Muscle layer of duodenum (tissue), 2 donors: ENCODE data around the gene RAB6A.
"Not testable (repeated sequence)": the region's sequence is repeated elsewhere in the genome, so short reads cannot be mapped to it uniquely, and the experiment has no call there.

Experiments
- H3K27ac ChIP-seq: one replicate; pipeline ENCODE4 v1.7.0; 2013; ENCODE audit warnings: mild to moderate bottlenecking, low read length
- H3K27me3 ChIP-seq: one replicate; pipeline ENCODE4 v1.7.0; 2013; ENCODE audit warnings: low read depth, mild to moderate bottlenecking, control low read depth, low read length
- H3K36me3 ChIP-seq, 2 donors: one replicate each; pipeline ENCODE4 v1.7.0; 2013; ENCODE audit warnings: low read length in 2 of 2, control low read depth in 1 of 2, mild to moderate bottlenecking in 1 of 2; ENCODE audit not compliant: insufficient read depth in 2 of 2, control insufficient read depth in 1 of 2
- H3K4me1 ChIP-seq, 2 donors: one replicate each; pipeline ENCODE4 v1.7.0; 2013; ENCODE audit warnings: low read length in 2 of 2, mild to moderate bottlenecking in 2 of 2, control low read depth in 1 of 2, moderate library complexity in 1 of 2; ENCODE audit not compliant: insufficient read depth in 2 of 2, control insufficient read depth in 1 of 2
- H3K4me3 ChIP-seq, 2 donors: one replicate each; pipeline ENCODE4 v1.7.0; 2013; ENCODE audit warnings: low read length in 2 of 2, low read depth in 1 of 2, mild to moderate bottlenecking in 1 of 2
- H3K9me3 ChIP-seq, 2 donors: one replicate each; pipeline ENCODE4 v1.7.0; 2013; ENCODE audit warnings: low read length in 2 of 2, control low read depth in 1 of 2, mild to moderate bottlenecking in 1 of 2; ENCODE audit not compliant: control insufficient read depth in 1 of 2
- donor health status: healthy.

The RAB6A gene

GRCh38 chr11:73726825-73727224, 34.0 kb downstream of the RAB6A start:
- Histone ChIP-seq H3K4me1 (no peaks in the 10 kb centered on the region), H3K36me3 (peaks cover 0 to 4% of the 10 kb centered on the region in 2 donors), H3K27me3 (no peaks in the 10 kb centered on the region), H3K27ac (no peak overlapping the region), H3K4me3 (no peak overlapping the region), H3K9me3 (no peaks in the 10 kb centered on the region)

DNA sequence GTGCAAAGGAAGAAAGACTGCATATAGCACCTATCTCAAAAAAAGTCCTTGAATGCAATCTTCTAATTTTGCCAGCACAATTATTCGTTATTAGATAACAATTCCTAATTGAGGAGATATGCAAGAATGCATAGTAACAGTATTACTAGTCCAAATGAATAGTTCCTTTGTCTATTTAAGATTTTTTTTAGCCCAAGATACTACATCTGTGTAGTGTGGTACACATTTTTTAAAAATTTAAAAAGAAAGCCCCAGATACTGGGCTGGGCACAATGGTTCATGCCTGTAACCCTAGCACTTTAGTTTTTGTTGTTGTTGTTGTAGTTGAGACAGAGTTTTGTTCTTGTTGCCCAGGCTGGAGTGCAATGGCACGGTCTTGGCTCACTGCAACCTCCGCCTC, 43.7 kb downstream of the RAB6A start:
- Histone ChIP-seq H3K27ac (no peak overlapping the region), H3K4me3 (no peak overlapping the region), H3K27me3 (no peaks in the 10 kb centered on the region), H3K4me1 (peaks cover 5 to 13% of the 10 kb centered on the region in 2 donors), H3K36me3 (peaks cover 7 to 16% of the 10 kb centered on the region in 2 donors), H3K9me3 (no peaks in the 10 kb centered on the region)

DNA sequence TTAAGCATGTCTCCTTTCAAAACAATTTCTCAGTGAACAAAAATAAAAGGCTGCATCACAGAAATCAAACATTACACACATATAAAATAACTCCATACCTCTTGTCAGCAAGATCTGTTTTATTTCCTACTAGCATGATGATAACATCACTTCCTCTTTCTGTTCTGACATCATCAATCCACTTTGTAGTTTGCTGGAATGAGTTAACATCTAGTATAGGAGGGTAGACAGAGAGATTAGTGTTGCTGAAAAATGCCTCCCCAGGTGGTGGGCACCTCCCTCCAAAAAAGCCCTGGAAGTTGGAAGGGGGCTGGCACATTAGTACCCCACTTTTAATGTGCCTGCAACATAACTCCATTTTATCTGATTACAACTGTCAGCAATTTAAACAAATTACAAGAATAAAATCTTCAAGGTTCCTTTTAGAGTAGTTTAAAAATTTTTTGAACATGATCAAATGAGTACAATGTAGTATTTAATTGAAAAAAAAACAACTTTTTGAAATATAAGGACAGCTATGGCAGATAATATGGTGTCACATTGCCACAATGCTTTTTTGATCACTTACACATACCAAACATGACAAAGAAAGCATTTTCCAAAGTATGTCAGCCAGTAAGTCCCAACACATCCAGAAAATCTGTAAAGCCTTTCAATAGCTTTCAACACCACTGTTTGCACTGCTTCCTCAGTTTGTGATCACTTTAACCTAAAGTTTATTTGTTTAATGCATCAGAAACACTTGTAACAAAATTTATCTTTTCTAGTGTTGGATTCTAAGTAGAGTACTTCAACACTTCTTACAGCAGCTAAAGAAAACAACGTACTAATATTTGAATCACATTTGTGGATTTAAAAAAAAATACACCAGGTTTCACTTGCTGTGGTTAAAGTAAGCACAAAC, 44.5 kb downstream of the RAB6A start:
- Histone ChIP-seq H3K4me1 (peaks cover 5 to 13% of the 10 kb centered on the region in 2 donors), H3K4me3 (no peak overlapping the region), H3K27ac (no peak overlapping the region), H3K9me3 (no peaks in the 10 kb centered on the region), H3K36me3 (peaks cover 7 to 17% of the 10 kb centered on the region in 2 donors), H3K27me3 (no peaks in the 10 kb centered on the region)

DNA sequence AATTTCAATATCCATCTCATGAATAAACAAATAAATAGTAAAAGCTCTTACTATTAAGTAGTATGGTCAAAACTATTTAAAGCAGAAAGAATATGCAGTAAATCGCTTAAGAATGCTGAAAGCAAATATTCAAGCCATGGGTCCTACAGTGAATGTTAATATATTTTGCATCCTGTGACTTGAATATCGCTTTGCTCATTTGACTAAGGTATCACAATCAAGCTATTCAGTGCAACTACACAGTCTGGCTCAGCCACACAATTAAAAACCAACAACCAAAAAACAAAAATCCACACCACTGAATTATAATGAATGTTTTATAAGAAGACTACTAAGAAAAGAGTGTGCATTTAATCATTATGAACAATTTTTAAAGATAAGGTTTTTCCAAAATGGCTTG, 45.3 kb downstream of the RAB6A start:
- Histone ChIP-seq H3K27ac (no peak overlapping the region), H3K4me3 (no peak overlapping the region), H3K9me3 (no peaks in the 10 kb centered on the region), H3K27me3 (no peaks in the 10 kb centered on the region), H3K4me1 (peaks cover 5 to 13% of the 10 kb centered on the region in 2 donors), H3K36me3 (peaks cover 7 to 22% of the 10 kb centered on the region in 2 donors)

DNA sequence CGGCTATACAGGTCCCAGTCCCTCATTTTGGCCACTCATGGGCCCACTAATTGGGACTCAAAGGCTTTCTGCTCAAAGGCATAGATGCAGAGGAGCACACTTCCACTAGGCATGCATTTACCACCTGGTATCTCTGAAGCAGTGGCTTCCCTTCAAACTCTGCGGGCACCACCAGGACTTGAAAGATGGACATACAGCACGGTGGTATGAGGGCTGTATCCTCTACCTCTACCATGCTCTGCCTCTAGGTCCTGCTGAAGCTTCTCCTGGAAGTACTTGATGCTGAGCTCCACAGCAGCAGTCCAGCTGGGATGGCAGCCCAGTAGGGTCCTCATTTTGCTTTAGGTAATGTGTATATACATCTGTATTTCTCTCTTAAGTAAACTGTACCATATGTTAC, 49.9 kb downstream of the RAB6A start:
- no peak overlapping the region for H3K27ac ChIP-seq
- no peaks in the 10 kb centered on the region for H3K9me3 ChIP-seq
- H3K4me3 ChIP-seq: no peak overlapping the region
- H3K36me3 ChIP-seq: peaks cover 11 to 13% of the 10 kb centered on the region in 2 donors
- peaks cover 3% of the 10 kb centered on the region in 2 donors for H3K4me1 ChIP-seq
- no peaks in the 10 kb centered on the region for H3K27me3 ChIP-seq

DNA sequence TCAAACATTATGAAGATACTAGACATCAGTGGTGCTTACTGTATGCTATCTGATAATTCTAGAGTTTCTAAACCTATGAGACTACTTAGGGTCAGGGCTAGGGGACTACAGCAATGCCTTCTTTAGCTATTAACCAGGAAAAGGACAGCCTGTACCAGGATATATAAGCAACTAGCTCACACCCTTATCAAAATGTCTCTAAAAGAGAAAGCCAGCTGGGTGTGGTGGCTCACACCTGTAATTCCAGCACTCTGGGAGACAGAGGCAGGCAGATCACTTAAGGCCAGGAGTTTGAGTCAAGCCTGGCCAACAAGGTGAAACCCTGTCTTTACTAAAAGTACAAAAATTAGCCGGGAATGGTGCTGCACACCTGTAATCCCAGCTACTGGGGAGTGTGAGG, 55.8 kb downstream of the RAB6A start:
- Histone ChIP-seq H3K4me1 (no peaks in the 10 kb centered on the region), H3K4me3 (no peak overlapping the region), H3K27me3 (no peaks in the 10 kb centered on the region), H3K27ac (no peak overlapping the region), H3K36me3 (peaks cover 16 to 34% of the 10 kb centered on the region in 2 donors), H3K9me3 (no peaks in the 10 kb centered on the region)

DNA sequence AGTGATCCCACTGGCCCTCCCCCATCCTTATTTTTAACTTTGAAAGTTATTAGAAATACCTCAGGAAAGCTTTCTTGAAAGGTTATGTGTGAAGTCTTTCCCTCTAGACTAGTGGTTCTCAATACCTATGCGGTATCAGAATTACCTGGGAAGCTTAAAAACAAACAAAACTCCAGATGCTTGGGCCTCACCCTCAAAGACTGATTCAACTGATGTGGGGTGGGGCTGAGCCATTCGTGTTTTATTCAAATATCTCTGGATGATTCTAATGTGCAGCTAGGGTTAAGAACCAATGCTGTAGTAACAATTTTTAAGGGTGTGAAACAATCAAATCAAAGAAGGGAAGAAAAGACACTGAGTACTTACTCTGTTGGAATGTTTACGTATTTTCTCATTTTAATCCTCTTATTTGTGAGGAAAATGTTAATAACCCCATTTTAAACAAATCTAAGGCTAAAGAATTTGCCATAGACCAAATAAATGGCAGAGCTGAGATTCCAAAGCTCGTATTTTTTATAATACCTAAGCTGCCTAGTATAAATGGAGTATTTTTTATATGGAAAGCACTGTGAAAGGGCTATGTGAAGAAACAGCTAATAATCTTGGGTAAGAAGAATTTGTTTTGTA, 66.9 kb downstream of the RAB6A start:
- Histone ChIP-seq H3K4me3 (no peak overlapping the region), H3K4me1 (no peaks in the 10 kb centered on the region), H3K36me3 (peaks cover 3 to 21% of the 10 kb centered on the region in 2 donors)

DNA sequence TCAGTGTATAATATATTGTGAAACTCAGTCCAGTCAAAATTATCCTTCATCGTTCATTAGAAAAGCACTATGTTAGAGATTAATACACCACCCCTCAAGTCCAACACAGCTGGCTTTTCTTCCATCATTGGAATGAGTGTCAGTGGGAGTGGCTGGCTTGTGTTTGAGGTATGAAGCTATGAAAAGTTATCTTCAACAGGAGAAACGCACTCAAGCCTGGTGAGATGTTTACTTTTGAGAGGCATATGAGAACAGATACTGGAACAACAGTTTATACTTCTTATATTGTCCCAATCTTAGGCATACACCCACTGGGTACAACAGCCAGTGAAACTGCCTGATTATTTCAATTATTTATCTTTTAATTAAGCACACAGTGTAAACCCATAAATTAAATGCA, 80.2 kb downstream of the RAB6A start:
- Histone ChIP-seq H3K27ac (no peak overlapping the region), H3K27me3 (no peaks in the 10 kb centered on the region), H3K4me1 (no peaks in the 10 kb centered on the region), H3K9me3 (no peaks in the 10 kb centered on the region), H3K4me3 (no peak overlapping the region), H3K36me3 (peaks cover 20 to 39% of the 10 kb centered on the region in 2 donors)

More for the DNA sequence above, 66.9 kb downstream of the RAB6A start:
- Histone ChIP-seq H3K27me3 (no peaks in the 10 kb centered on the region), H3K9me3 (no peaks in the 10 kb centered on the region), H3K27ac (no peak overlapping the region)

- peaks cover 11 to 31% of the 10 kb centered on the region in 2 donors for H3K36me3 ChIP-seq
- not testable (repeated sequence) for H3K4me3 ChIP-seq
Observed at GRCh38 chr11:73676552-73676951, 84.3 kb downstream of the RAB6A start.

GRCh38 chr11:73671701-73672100, 89.2 kb downstream of the RAB6A start:
- Histone ChIP-seq H3K36me3 (peaks cover 0 to 6% of the 10 kb centered on the region in 2 donors), H3K9me3 (no peaks in the 10 kb centered on the region), H3K27me3 (no peaks in the 10 kb centered on the region), H3K4me1 (no peaks in the 10 kb centered on the region), H3K27ac (no peak overlapping the region), H3K4me3 (no peak overlapping the region)

More at GRCh38 chr11:73676552-73676951, 84.3 kb downstream of the RAB6A start:
- not testable (repeated sequence) for H3K27ac ChIP-seq, H3K4me1 ChIP-seq, H3K27me3 ChIP-seq, H3K9me3 ChIP-seq

DNA sequence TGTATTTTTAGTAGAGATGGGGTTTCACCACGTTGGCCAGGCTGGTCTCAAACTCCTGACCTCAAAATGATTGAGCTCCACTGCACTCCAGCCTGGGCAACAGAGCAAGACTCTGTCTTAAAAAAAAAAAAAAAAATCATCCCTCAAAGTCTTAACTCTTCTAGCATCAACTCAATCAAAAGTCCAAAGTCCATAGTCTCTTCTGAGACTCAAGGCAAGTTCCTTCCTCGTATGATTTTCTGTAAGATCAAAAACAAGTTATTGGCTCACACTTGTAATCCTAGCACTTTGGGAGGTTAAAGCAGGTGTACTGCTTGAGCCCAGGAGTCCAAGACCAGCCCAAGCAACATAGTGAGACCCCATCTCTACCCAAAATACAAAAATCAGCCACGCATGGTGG, 90.1 kb downstream of the RAB6A start:
- H3K4me1 ChIP-seq: no peaks in the 10 kb centered on the region
- peaks cover 0 to 6% of the 10 kb centered on the region in 2 donors for H3K36me3 ChIP-seq
- no peaks in the 10 kb centered on the region for H3K27me3 ChIP-seq
- H3K4me3 ChIP-seq: no peak overlapping the region
- H3K27ac ChIP-seq: no peak overlapping the region
- H3K9me3 ChIP-seq: no peaks in the 10 kb centered on the region
